NCI-H345 treated with DMSO at 0.1 percent for 48 hours (cell line): Measurements from ENCODE around the gene ARHGAP8.

ENCODE experiments used
- DNase-seq: peaks from one replicate; lab custom pipeline; 2025; ENCODE audit not compliant: unreplicated experiment; lab: John Stamatoyannopoulos, UW

Gene ARHGAP8

GRCh38 chr22:44724859-44725258 is 27.5 kb upstream of the ARHGAP8 start:
- no peak for DNase-seq

DNA sequence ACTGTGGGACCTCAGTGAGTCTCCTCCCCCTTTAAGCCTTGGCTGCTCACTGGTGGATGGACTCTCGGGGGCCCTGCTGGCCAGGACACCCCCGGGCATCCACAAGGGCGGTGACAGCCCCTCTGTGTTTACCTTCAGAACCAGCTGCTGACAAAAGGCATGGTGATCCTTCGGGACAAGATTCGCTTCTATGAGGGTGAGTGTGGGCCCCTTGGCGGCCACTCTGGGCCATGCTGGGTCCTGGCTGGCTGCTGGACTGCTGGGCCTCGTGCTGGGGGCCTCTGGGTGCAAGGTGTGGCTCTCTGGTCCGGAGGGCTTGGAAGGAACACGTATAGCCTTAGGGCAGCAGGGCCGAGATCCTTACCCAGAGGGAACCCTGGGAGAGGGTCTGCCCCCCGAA is 25.9 kb upstream of the ARHGAP8 start:
- DNase-seq = no peak

- DNase-seq = no peak
These were observed 25.2 kb upstream of the ARHGAP8 start for GRCh38 chr22:44727148-44727547.

GRCh38 chr22:44727709-44728108 is 24.7 kb upstream of the ARHGAP8 start:
- no peak for DNase-seq

DNA sequence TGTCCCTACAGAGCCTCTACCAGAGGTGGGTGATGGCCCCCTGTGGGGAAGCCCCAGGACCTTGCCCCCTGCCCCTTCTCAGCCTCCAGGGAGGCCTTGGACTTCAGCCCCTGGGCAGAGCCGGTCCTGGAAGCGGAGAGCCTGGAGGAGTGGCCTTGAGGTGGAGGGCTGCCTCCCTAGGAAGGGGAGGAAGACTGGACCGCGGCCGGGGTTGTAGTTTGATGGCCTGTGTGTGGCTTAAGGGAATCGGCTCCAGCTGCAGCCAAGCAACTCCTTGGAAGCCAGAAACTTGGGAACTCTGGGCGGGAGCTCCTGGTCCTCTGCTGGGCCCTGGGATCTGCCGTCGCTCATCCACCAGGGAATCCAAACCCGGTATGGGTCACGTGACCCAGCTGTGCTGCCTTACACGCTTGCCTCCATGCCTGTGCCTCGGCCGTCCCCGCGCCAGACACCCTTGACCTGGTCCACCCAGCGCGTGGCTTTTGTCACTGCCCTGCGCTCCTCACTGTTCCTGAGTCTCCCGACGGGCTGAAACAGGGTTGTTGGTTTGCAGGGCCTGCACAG is 23.5 kb upstream of the ARHGAP8 start:
- no peak for DNase-seq

GRCh38 chr22:44729391-44730021 is 22.9 kb upstream of the ARHGAP8 start:
- DNase-seq = no peak

- DNase-seq = no peak
These were observed 22.4 kb upstream of the ARHGAP8 start for GRCh38 chr22:44730022-44730393.

GRCh38 chr22:44730490-44731356 is 21.7 kb upstream of the ARHGAP8 start:
- DNase-seq = no peak

GRCh38 chr22:44731357-44731970 is 20.9 kb upstream of the ARHGAP8 start:
- DNase-seq = no peak

GRCh38 chr22:44732017-44732561 is 20.3 kb upstream of the ARHGAP8 start:
- DNase-seq = no peak

DNA sequence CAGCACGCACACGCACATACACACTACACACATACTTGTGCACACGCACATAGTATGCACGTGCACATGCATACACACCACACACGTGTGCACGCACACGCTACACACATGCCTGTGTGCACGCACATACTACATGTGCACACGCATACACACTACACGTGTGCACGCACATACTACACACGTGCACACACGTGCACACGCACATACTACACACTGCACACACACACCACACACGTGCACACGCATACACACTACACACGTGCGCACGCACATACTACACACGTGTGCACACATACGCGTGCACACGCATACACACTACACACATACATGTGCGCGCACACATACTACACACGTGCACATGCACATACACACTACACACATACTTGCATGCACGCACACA is 19.7 kb upstream of the ARHGAP8 start:
- no peak for DNase-seq

DNA sequence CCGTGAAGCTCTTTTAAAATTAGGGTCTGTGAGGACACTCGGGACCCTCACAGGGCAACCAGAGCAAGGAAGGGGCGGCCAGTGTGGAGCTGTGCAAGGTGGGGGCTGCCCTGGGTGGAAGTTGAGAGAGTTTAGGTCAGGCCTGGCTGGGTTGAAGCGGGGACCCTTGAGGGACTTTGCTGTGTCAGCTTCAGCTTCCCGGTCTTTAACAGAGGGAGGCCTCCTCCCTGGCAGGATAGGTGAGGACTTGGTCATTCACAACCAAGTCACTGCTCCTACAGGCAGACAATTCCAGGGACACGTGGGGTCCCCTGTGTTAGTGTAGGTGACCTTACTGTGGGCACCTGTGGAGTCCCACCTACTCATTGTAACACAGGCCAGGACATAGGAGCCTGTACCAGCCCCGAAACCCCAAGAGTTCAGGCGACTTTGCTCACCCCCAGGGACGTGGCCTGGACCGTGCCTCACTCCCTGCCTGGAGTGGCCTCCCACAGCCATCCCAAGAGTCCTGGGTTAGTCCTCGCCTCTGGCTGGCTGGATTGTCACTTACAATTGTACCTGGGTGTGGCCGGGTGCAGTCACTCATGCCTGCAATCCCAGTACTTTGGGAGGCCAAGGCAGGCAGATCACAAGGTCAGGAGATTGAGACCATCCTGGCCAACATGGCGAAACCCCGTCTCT is 18.8 kb upstream of the ARHGAP8 start:
- DNase-seq = no peak

DNA sequence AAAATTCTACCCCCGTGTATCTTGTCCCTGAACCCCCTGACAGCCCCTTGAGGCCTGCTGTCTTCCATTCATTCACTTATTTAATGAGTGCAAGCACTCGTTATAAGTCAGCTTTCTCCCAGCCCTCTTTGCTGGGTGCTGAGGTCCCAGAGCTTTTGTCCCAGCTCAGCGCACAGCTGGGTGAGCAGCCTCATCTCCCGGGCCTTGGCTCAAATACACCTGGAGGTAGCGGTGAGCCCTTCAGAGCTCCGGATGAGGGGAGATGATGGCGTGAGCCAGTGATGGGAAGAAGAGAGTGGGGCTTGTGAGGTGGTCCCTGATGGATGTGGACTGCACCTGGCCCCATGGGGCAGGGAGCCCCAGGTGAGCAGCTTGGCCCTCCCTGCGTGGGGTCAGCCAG is 18.1 kb upstream of the ARHGAP8 start:
- DNase-seq = no peak

- DNase-seq = no peak
These were observed 17.4 kb upstream of the ARHGAP8 start for GRCh38 chr22:44734801-44735517.

- no peak for DNase-seq
These were observed 16.6 kb upstream of the ARHGAP8 start for GRCh38 chr22:44735518-44736428.

DNA sequence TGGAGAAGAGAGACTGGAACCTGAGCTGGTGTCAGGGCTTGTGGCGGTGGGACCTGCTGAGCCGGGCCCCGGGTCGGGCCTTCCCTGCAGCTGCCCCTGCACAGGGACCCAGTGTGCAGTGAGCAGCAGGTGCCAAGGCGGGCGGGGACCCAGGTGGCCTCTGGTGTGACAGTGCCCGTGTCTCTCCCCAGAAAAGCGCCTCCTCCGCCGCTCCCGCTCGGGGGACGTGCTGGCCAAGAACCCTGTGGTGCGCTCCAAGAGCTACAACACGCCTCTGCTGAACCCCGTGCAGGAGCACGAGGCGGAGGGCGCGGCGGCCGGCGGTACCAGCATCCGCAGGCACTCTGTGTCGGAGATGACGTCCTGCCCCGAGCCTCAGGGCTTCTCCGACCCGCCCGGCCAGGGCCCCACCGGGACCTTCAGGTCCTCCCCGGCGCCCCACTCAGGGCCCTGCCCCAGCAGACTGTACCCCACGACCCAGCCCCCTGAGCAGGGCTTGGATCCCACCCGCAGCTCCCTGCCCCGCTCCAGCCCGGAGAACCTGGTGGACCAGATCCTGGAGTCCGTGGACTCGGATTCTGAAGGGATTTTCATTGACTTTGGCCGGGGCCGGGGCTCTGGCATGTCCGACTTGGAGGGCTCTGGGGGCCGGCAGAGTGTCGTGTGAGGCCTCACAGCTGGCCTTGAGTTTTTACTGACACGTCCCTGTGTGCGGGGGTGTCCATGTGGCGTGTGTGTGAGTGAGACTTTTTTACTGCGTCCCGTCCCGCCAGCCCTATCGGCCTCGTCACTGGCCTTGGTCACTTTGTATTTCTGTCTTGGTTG is 15.6 kb upstream of the ARHGAP8 start:
- DNase-seq = no peak

DNA sequence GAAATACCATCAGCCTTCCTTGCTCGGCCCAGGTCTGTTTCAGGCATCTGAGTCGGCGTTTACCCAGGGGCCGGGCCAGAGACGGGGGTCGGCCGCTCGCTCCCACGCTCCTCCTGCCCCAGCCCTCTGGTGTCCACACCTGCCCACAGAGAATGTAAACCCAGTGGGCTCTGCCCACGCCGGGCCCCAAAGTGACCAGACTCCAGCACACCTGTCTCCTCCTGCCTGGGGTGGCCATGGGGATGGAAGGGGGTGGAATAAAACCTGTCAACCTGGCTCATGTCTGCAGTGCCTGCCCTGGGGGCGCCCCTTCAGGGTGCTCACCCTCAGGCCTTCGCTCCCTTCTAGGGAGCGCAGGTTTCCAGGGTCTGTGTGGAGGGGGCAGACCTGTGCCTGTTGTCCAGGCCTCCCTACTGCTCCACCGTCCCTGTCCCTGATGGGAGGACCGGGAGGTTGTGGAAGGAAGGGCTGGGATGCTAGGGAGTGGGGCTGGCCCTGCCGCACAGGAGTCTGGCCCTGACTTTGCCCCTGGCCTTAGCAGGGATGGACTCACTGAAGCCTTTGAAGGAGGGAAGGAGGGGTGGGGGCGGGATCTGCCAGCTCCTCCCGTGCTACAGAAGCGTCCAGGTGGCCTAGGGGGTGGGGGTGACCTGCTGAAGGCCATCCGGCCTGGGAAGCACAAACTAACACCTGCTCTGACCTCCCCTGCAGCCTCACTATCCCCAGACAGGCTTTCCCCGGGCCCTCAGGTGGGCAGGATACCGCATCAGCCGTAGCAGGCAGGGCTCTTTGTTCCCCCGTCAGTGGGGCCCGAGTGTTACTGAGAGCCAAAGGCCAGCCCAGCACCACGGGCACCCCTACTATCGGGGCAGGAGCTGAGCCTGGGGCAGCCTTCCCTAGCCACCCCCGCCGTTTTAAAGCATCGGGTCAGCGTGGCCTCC is 14.7 kb upstream of the ARHGAP8 start:
- DNase-seq = no peak
